ENCODE measurements around the gene PER3. TPM values are rescaled to one million over a fixed set of nuclear protein-coding genes. Genes with fewer than 3 reads are reported as not detected.

The PER3 gene
- total and polyA plus RNA-seq, 7 experiments from 2014 or later, result 2.2 to 10.4 (median 4.6) TPM

DNA sequence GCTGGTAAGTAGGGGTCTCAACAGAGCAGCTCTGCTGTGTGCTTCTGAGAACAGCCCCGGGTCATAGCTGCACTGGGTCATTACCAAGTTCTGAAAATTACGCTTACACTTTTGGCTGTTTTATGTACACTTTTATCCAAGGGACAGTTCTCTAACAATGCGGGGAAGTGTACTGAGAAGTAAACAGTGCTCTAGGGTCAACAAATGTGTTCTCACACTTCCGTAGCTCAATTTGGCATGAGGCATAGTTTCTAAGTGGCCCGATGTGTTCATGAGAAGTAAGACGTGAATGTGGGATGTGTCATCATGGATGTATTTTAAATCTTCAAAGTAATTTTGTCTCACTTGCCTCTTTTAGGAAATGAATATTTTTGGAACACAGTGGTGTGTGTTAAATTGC is 23.8 kb upstream of the PER3 start:
- H3K27me3 ChIP-seq (ENCODE audit: control insufficient read depth in 2 of 2, insufficient read depth in 2 of 2, low read length in 2 of 2), result peaks cover 0 to under 1% of the 10 kb centered on the region in 2 donors
- DNase-seq (no peak), ATAC-seq (no peak)
- no peaks in the 10 kb centered on the region for H3K4me1 ChIP-seq (ENCODE audit: control insufficient read depth in 2 of 2, insufficient read depth in 2 of 2, low read length in 2 of 2)
- Mint-ChIP-seq H3K4me3 (no peak overlapping the region), H3K27ac (no peak overlapping the region), H3K27me3 (peaks cover 0 to 47% (median 5%) of the 10 kb centered on the region in 5 donors), H3K36me3 (no peaks in the 10 kb centered on the region), H3K9me3 (no peaks in the 10 kb centered on the region), H3K4me1 (no peaks in the 10 kb centered on the region)
- H3K36me3 ChIP-seq (ENCODE audit: control insufficient read depth in 2 of 3, insufficient read depth in 3 of 3, low read length in 3 of 3), result no peaks in the 10 kb centered on the region
- no peak overlapping the region for H3K4me3 ChIP-seq (ENCODE audit: low read length)
- no peak overlapping the region for H3K27ac ChIP-seq (ENCODE audit: low read depth, low read length)
- intact Hi-C loops (cut with micrococcal nuclease), result no loop called here
- CTCF ChIA-PET, result no interaction called here
- H3K9me3 ChIP-seq (ENCODE audit: control insufficient read depth in 2 of 3, low read length in 3 of 3), result no peaks in the 10 kb centered on the region
- POLR2A ChIA-PET, result no interaction called here

DNA sequence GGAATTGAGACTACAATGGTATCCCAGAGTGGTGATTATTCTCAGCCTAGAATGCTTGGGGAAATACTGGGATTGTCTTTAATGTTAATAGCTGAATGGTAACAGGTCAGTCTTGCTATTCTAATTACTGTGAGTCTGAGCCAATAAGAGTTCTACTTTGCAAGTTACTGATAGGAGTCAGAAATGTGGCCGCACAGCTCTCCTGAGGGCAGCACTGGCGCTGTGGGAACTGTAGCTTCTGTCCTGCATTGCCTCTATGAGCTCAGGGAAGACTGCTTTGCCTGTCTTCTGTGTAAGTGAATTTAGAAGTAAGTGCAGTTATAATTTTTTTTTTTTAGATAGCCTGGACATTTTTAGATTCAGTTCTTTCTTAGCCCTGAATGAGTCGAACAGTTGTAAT is 23.0 kb upstream of the PER3 start:
- H3K4me3 Mint-ChIP-seq, result no peak overlapping the region
- no peak overlapping the region for H3K27ac Mint-ChIP-seq
- DNase-seq, result no peak
- Histone ChIP-seq H3K9me3 (ENCODE audit: control insufficient read depth in 2 of 3, low read length in 3 of 3) (no peaks in the 10 kb centered on the region), H3K27me3 (ENCODE audit: control insufficient read depth in 2 of 2, insufficient read depth in 2 of 2, low read length in 2 of 2) (peaks cover 0 to 2% of the 10 kb centered on the region in 2 donors), H3K27ac (ENCODE audit: low read depth, low read length) (no peak overlapping the region), H3K4me3 (ENCODE audit: low read length) (no peak overlapping the region), H3K36me3 (ENCODE audit: control insufficient read depth in 2 of 3, insufficient read depth in 3 of 3, low read length in 3 of 3) (no peaks in the 10 kb centered on the region), H3K4me1 (ENCODE audit: control insufficient read depth in 2 of 2, insufficient read depth in 2 of 2, low read length in 2 of 2) (no peaks in the 10 kb centered on the region)
- ChIA-PET CTCF (interaction anchor here (0.9 kb wide), 1 partner anchor 92 kb away, joined by 4 read pairs; no protein-coding TSS in a partner anchor), POLR2A (interaction anchor here (0.6 kb wide), 1 partner anchor 10 kb away, joined by 4 read pairs; no protein-coding TSS in a partner anchor)
- ATAC-seq, result no peak
- no peaks in the 10 kb centered on the region for H3K36me3 Mint-ChIP-seq
- peaks cover 0 to 46% (median under 1%) of the 10 kb centered on the region in 5 donors for H3K27me3 Mint-ChIP-seq
- no peaks in the 10 kb centered on the region for H3K4me1 Mint-ChIP-seq
- intact Hi-C loops (cut with micrococcal nuclease), result no loop called here
- no peaks in the 10 kb centered on the region for H3K9me3 Mint-ChIP-seq

DNA sequence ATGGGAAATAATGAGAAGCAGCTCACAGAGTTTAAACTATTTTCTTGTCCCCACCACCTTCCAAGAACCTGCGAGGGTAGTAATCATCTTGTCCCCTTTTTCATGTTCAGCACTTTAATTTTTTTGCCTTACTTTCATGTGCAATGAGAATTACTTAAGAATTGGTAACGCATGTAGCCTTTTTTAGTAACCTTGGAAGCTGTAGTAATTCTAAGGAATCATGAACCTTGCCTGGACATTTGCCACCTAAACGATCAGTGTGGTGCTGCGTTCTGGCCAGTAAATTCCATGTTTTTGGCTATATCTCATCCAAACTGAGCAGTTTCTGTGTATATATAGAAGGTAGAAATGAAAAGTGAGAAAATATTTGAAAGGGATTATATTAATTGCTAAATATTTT is 16.9 kb upstream of the PER3 start:
- POLR2A ChIA-PET, result no interaction called here
- H3K9me3 Mint-ChIP-seq, result peaks cover 0 to 1% (median 0%) of the 10 kb centered on the region in 11 donors
- Histone ChIP-seq H3K36me3 (ENCODE audit: control insufficient read depth in 2 of 3, insufficient read depth in 3 of 3, low read length in 3 of 3) (peaks cover 0 to 5% (median 0%) of the 10 kb centered on the region in 3 experiments), H3K4me1 (ENCODE audit: control insufficient read depth in 2 of 2, insufficient read depth in 2 of 2, low read length in 2 of 2) (peaks cover 7% of the 10 kb centered on the region in 2 donors), H3K9me3 (ENCODE audit: control insufficient read depth in 2 of 3, low read length in 3 of 3) (no peaks in the 10 kb centered on the region), H3K27ac (ENCODE audit: low read depth, low read length) (no peak overlapping the region), H3K27me3 (ENCODE audit: control insufficient read depth in 2 of 2, insufficient read depth in 2 of 2, low read length in 2 of 2) (peaks cover 0 to 2% of the 10 kb centered on the region in 2 donors), H3K4me3 (ENCODE audit: low read length) (no peak overlapping the region)
- DNase-seq (no peak), ATAC-seq (no peak)
- peaks cover 5 to 55% (median 7%) of the 10 kb centered on the region in 5 donors for H3K27me3 Mint-ChIP-seq
- no peak overlapping the region for H3K27ac Mint-ChIP-seq
- H3K36me3 Mint-ChIP-seq, result peaks cover 0 to 2% (median 0%) of the 10 kb centered on the region in 5 donors
- H3K4me3 Mint-ChIP-seq, result no peak overlapping the region
- CTCF ChIA-PET, result interaction anchor here (0.7 kb wide), 1 partner anchor 63 kb away, joined by 4 read pairs; no protein-coding TSS in a partner anchor
- intact Hi-C loops (cut with micrococcal nuclease), result no loop called here
- H3K4me1 Mint-ChIP-seq, result peaks cover 4 to 17% (median 11%) of the 10 kb centered on the region in 7 donors

DNA sequence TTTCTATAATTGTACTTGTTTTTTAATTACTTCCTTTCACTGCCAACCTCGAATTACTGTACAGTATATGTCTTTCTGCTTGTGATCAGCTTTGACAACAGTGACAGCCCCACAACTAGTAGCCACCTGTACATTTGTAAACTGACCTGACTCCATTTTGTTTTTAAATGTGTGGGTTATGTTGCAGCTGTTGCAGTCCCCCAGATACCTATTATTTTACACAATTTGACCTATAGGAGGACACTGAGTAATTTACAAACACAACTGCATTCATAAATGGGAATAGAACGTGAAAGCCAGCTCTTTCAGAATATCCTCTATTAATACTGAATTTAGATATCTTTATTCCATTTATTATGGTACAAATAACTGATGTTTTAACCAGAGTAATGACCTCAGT is 15.5 kb upstream of the PER3 start:
- Mint-ChIP-seq H3K4me1 (peaks cover 15 to 31% (median 25%) of the 10 kb centered on the region in 7 donors), H3K9me3 (peaks cover 0 to 2% (median 0%) of the 10 kb centered on the region in 11 donors), H3K36me3 (peaks cover 0 to 5% (median 4%) of the 10 kb centered on the region in 5 donors), H3K4me3 (no peak overlapping the region), H3K27ac (no peak overlapping the region), H3K27me3 (peaks cover 5 to 45% (median 7%) of the 10 kb centered on the region in 5 donors)
- H3K9me3 ChIP-seq (ENCODE audit: control insufficient read depth in 2 of 3, low read length in 3 of 3), result no peaks in the 10 kb centered on the region
- ATAC-seq (no peak), DNase-seq (no peak)
- ChIA-PET CTCF (interaction anchor here (1.6 kb wide), 1 partner anchor 16 kb away, joined by 10 read pairs; no protein-coding TSS in a partner anchor), POLR2A (no interaction called here)
- no peak overlapping the region for H3K27ac ChIP-seq (ENCODE audit: low read depth, low read length)
- no peak overlapping the region for H3K4me3 ChIP-seq (ENCODE audit: low read length)
- peaks cover 0 to 2% of the 10 kb centered on the region in 2 donors for H3K27me3 ChIP-seq (ENCODE audit: control insufficient read depth in 2 of 2, insufficient read depth in 2 of 2, low read length in 2 of 2)
- H3K36me3 ChIP-seq (ENCODE audit: control insufficient read depth in 2 of 3, insufficient read depth in 3 of 3, low read length in 3 of 3), result peaks cover 0 to 5% (median under 1%) of the 10 kb centered on the region in 3 experiments
- intact Hi-C loops (cut with micrococcal nuclease), result no loop called here
- H3K4me1 ChIP-seq (ENCODE audit: control insufficient read depth in 2 of 2, insufficient read depth in 2 of 2, low read length in 2 of 2), result peaks cover 9 to 13% of the 10 kb centered on the region in 2 donors

DNA sequence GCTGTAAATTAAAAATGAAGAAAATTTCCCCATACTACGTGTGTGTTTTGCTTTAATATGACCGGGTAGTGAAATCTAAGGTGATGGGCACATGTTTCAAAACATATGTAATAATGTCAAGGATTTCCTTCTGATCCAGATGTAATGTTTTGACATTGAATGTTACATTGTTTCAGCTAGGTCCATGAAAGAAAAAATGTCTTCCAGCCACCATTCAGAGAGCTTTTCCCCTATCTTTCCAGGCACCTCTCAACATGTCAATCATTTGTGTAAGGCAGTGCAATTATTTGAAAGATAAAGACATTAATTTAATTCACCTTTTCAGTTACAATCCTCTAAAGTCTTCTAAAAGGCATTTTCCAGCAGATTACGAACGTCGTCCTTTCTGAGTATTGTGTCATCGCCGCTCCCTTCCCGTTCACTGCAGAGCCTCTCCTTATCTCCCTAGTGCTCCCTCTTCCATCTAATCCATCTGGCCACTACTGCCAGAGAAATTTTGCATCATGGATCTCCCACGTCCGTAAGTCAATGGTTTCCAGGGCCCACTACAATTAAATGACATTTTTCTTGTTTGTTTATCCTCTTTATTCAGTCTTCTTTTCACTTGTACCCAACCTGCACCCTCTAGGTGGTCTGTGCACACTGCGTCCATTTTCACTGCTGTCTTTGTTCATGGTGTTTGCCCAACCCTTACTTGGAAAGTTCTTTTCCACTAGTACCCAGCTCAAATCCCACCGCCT is 14.2 kb upstream of the PER3 start:
- H3K27me3 ChIP-seq (ENCODE audit: control insufficient read depth in 2 of 2, insufficient read depth in 2 of 2, low read length in 2 of 2), result peaks cover 0 to 2% of the 10 kb centered on the region in 2 donors
- H3K27me3 Mint-ChIP-seq, result peaks cover 5 to 39% (median 7%) of the 10 kb centered on the region in 5 donors
- peak overlapping the region in 1 of 9 donors; percentile 41 for H3K27ac Mint-ChIP-seq
- H3K36me3 ChIP-seq (ENCODE audit: control insufficient read depth in 2 of 3, insufficient read depth in 3 of 3, low read length in 3 of 3), result peaks cover 0 to 7% (median 5%) of the 10 kb centered on the region in 3 experiments
- DNase-seq (no peak), ATAC-seq (no peak)
- H3K9me3 ChIP-seq (ENCODE audit: control insufficient read depth in 2 of 3, low read length in 3 of 3), result no peaks in the 10 kb centered on the region
- H3K27ac ChIP-seq (ENCODE audit: low read depth, low read length), result no peak overlapping the region
- peaks cover 20 to 43% (median 33%) of the 10 kb centered on the region in 7 donors for H3K4me1 Mint-ChIP-seq
- ChIA-PET POLR2A (no interaction called here), CTCF (no interaction called here)
- intact Hi-C loops (cut with micrococcal nuclease), result loop anchor here (5.0 to 10.0 kb wide), 3 partner anchors 983 to 1643 kb away; partner anchors contain the start of genes CAMTA1 (in 1 of the 2) and RERE (in 1 of the 2)
- H3K9me3 Mint-ChIP-seq, result peaks cover 0 to 3% (median 0%) of the 10 kb centered on the region in 11 donors
- no peak overlapping the region for H3K4me3 ChIP-seq (ENCODE audit: low read length)
- H3K4me1 ChIP-seq (ENCODE audit: control insufficient read depth in 2 of 2, insufficient read depth in 2 of 2, low read length in 2 of 2), result peaks cover 9 to 13% of the 10 kb centered on the region in 2 donors
- H3K4me3 Mint-ChIP-seq, result peak overlapping the region in 8 of 10 donors; percentile 3 to 89 (median 39)
- H3K36me3 Mint-ChIP-seq, result peaks cover under 1 to 14% (median 10%) of the 10 kb centered on the region in 5 donors

DNA sequence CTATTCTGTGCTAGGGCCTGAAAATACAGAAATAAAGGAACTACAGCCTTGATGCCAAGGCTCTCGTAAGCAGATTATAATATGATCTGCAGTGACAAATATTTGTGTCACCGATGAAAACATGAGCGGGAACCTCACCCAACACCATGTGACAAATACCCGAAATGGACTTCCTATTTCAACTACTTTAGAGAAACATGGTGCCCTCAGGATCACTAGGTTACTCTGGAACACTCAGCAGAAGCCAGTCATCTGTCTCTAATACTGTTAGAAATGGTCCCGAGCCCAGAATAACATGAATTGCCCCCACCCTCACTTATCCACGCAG is 13.5 kb upstream of the PER3 start:
- H3K4me3 Mint-ChIP-seq, result peak overlapping the region; percentile 82 to 93 (median 87)
- H3K4me1 ChIP-seq (ENCODE audit: control insufficient read depth in 2 of 2, insufficient read depth in 2 of 2, low read length in 2 of 2), result peaks cover 9 to 13% of the 10 kb centered on the region in 2 donors
- CTCF ChIA-PET, result no interaction called here
- peaks cover 0 to 7% (median 5%) of the 10 kb centered on the region in 3 experiments for H3K36me3 ChIP-seq (ENCODE audit: control insufficient read depth in 2 of 3, insufficient read depth in 3 of 3, low read length in 3 of 3)
- no peaks in the 10 kb centered on the region for H3K9me3 ChIP-seq (ENCODE audit: control insufficient read depth in 2 of 3, low read length in 3 of 3)
- POLR2A ChIA-PET, result interaction anchor here (1.0 to 2.4 kb wide), 2 partner anchors 11 to 15 kb away, joined by 3 to 14 read pairs; no protein-coding TSS in a partner anchor
- H3K36me3 Mint-ChIP-seq, result peaks cover 3 to 17% (median 10%) of the 10 kb centered on the region in 5 donors
- H3K27me3 Mint-ChIP-seq, result peaks cover 5 to 35% (median 7%) of the 10 kb centered on the region in 5 donors
- H3K27ac Mint-ChIP-seq, result peak overlapping the region in 8 of 9 donors; percentile 46 to 93 (median 82)
- H3K27me3 ChIP-seq (ENCODE audit: control insufficient read depth in 2 of 2, insufficient read depth in 2 of 2, low read length in 2 of 2), result no peaks in the 10 kb centered on the region
- peak; percentile 63 for ATAC-seq
- intact Hi-C loops (cut with micrococcal nuclease), result loop anchor here (5.0 to 10.0 kb wide), 3 partner anchors 983 to 1643 kb away; partner anchors contain the start of genes CAMTA1 (in 1 of the 2) and RERE (in 1 of the 2)
- peak overlapping the region; percentile 83 for H3K4me3 ChIP-seq (ENCODE audit: low read length)
- H3K4me1 Mint-ChIP-seq, result peaks cover 22 to 48% (median 37%) of the 10 kb centered on the region in 7 donors
- peak overlapping the region; percentile 90 for H3K27ac ChIP-seq (ENCODE audit: low read depth, low read length)
- no peak for DNase-seq
- peaks cover 0 to 3% (median 0%) of the 10 kb centered on the region in 11 donors for H3K9me3 Mint-ChIP-seq
